ENCODE measurements around the gene DUOXA1.

The DUOXA1 gene

DNA sequence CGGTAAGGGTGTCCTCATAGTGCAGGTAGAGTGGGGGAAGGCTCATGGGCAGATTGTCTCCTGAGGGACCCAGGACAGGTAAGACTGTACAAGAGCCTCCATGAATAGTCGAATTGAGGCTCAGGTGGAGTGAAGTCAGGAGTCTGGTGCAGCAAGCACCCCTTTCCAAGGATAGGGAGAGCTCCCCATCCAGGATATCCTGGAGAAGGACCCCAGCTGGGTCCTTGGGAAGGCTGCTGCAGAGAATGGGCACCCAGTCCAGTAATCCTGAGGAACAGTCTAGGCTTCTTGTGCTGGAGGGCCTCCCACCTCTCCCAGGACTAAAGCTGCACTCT, 15.0 kb downstream of the DUOXA1 start:
- H3K9ac ChIP-seq (ENCODE audit: low read depth, low read length): no peak overlapping the region
- DNase-seq (no peak), ATAC-seq (ENCODE audit: insufficient read depth, low read depth) (no peak)
- H3K27ac ChIP-seq (ENCODE audit: low read length): no peak overlapping the region
- no peak overlapping the region for H3K4me2 ChIP-seq (ENCODE audit: insufficient read depth, low read length)
- no peaks in the 10 kb centered on the region for H3K9me3 ChIP-seq (ENCODE audit: insufficient read depth, low read length, severe bottlenecking)
- H3K4me3 ChIP-seq (ENCODE audit: low read depth in 1 of 2, low read length in 2 of 2): no peak overlapping the region
- H2AFZ ChIP-seq (ENCODE audit: low read depth, low read length): no peak overlapping the region
- TF ChIP-seq EZH2 (IDR thresholded peaks at IDR 0.05; ENCODE audit: borderline replicate concordance, low read depth, low read length, severe bottlenecking): no peak
- TF ChIP-seq, protein P1, sequence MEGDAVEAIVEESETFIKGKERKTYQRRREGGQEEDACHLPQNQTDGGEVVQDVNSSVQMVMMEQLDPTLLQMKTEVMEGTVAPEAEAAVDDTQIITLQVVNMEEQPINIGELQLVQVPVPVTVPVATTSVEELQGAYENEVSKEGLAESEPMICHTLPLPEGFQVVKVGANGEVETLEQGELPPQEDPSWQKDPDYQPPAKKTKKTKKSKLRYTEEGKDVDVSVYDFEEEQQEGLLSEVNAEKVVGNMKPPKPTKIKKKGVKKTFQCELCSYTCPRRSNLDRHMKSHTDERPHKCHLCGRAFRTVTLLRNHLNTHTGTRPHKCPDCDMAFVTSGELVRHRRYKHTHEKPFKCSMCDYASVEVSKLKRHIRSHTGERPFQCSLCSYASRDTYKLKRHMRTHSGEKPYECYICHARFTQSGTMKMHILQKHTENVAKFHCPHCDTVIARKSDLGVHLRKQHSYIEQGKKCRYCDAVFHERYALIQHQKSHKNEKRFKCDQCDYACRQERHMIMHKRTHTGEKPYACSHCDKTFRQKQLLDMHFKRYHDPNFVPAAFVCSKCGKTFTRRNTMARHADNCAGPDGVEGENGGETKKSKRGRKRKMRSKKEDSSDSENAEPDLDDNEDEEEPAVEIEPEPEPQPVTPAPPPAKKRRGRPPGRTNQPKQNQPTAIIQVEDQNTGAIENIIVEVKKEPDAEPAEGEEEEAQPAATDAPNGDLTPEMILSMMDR (IDR thresholded peaks at IDR 0.05; ENCODE audit: borderline replicate concordance, extremely low read depth, low read length, poor library complexity, severe bottlenecking): no peak
- no peaks in the 10 kb centered on the region for H3K27me3 ChIP-seq (ENCODE audit: insufficient read depth, low read length, poor library complexity)
- H3K36me3 ChIP-seq (ENCODE audit: insufficient read depth, low read length): no peaks in the 10 kb centered on the region
- no peaks in the 10 kb centered on the region for H4K20me1 ChIP-seq (ENCODE audit: insufficient read depth, low read length)
- H3K79me2 ChIP-seq (ENCODE audit: insufficient read depth, low read length): no peaks in the 10 kb centered on the region
- H3K4me1 ChIP-seq (ENCODE audit: insufficient read depth, low read length): peaks cover 3% of the 10 kb centered on the region; the same call in 1 of the 2 replicates

GRCh38 chr15:45114076-45114750, 15.5 kb downstream of the DUOXA1 start, which contains the start of the genes DUOX2 and DUOXA2:
Gene DUOX2 (minus strand): TSS chr15:45114172. CDS start chr15:45113411, 761 bp downstream.
Gene DUOXA2 (plus strand): TSS chr15:45114326. CDS start chr15:45114606, 280 bp downstream.
- TF ChIP-seq, protein P1 (IDR thresholded peaks at IDR 0.05; ENCODE audit: borderline replicate concordance, extremely low read depth, low read length, poor library complexity, severe bottlenecking): no peak
- no peak for TF ChIP-seq EZH2 (IDR thresholded peaks at IDR 0.05; ENCODE audit: borderline replicate concordance, low read depth, low read length, severe bottlenecking)
- Histone ChIP-seq H3K36me3 (ENCODE audit: insufficient read depth, low read length) (no peaks in the 10 kb centered on the region), H3K4me3 (ENCODE audit: low read depth in 1 of 2, low read length in 2 of 2) (no peak within 1 kb of the TSS), H3K4me1 (ENCODE audit: insufficient read depth, low read length) (peaks cover 3% of the 10 kb centered on the region; the same call in 1 of the 2 replicates), H3K79me2 (ENCODE audit: insufficient read depth, low read length) (no peaks in the 10 kb centered on the region), H4K20me1 (ENCODE audit: insufficient read depth, low read length) (no peaks in the 10 kb centered on the region), H3K9ac (ENCODE audit: low read depth, low read length) (no peak within 1 kb of the TSS), H3K9me3 (ENCODE audit: insufficient read depth, low read length, severe bottlenecking) (no peaks in the 10 kb centered on the region), H3K4me2 (ENCODE audit: insufficient read depth, low read length) (no peak within 1 kb of the TSS), H2AFZ (ENCODE audit: low read depth, low read length) (no peak within 1 kb of the TSS), H3K27ac (ENCODE audit: low read length) (no peak within 1 kb of the TSS), H3K27me3 (ENCODE audit: insufficient read depth, low read length, poor library complexity) (no peaks in the 10 kb centered on the region)
- DNase-seq (no peak), ATAC-seq (ENCODE audit: insufficient read depth, low read depth) (no peak)

- TF ChIP-seq EZH2 (IDR thresholded peaks at IDR 0.05; ENCODE audit: borderline replicate concordance, low read depth, low read length, severe bottlenecking): no peak
- TF ChIP-seq, protein P1 (IDR thresholded peaks at IDR 0.05; ENCODE audit: borderline replicate concordance, extremely low read depth, low read length, poor library complexity, severe bottlenecking): no peak
- H2AFZ ChIP-seq (ENCODE audit: low read depth, low read length): no peak overlapping the region
- H3K4me2 ChIP-seq (ENCODE audit: insufficient read depth, low read length): no peak overlapping the region
- no peak overlapping the region for H3K27ac ChIP-seq (ENCODE audit: low read length)
- H3K9ac ChIP-seq (ENCODE audit: low read depth, low read length): no peak overlapping the region
- H3K27me3 ChIP-seq (ENCODE audit: insufficient read depth, low read length, poor library complexity): no peaks in the 10 kb centered on the region
- no peaks in the 10 kb centered on the region for H3K9me3 ChIP-seq (ENCODE audit: insufficient read depth, low read length, severe bottlenecking)
- H4K20me1 ChIP-seq (ENCODE audit: insufficient read depth, low read length): no peaks in the 10 kb centered on the region
- DNase-seq (no peak), ATAC-seq (ENCODE audit: insufficient read depth, low read depth) (no peak)
- no peaks in the 10 kb centered on the region for H3K36me3 ChIP-seq (ENCODE audit: insufficient read depth, low read length)
- no peak overlapping the region for H3K4me3 ChIP-seq (ENCODE audit: low read depth in 1 of 2, low read length in 2 of 2)
- peaks cover 3% of the 10 kb centered on the region; the same call in 1 of the 2 replicates for H3K4me1 ChIP-seq (ENCODE audit: insufficient read depth, low read length)
- no peaks in the 10 kb centered on the region for H3K79me2 ChIP-seq (ENCODE audit: insufficient read depth, low read length)
These were observed 16.2 kb downstream of the DUOXA1 start for GRCh38 chr15:45113380-45113990.

All from DND-41 (cell line).